Keratinocyte (primary cell): ENCODE measurements around the gene NOX5. TPM values are rescaled to one million over a fixed set of nuclear protein-coding genes. Genes with fewer than 3 reads are reported as not detected.

Experiments used
- DNase-seq: peaks from one replicate; pipeline ENCODE4 v3.0.0-alpha.2; 2011; ENCODE audit warnings: low read depth, missing footprints, low spot score
- FAIRE-seq: peaks from 2 replicates; lab custom pipeline; 2011; peaks lifted over from hg19 to GRCh38; lab: Jason Lieb, UNC
- H2AFZ ChIP-seq: 2 replicates; pipeline ENCODE4 v1.6.0; 2012; ENCODE audit warnings: low read length, control low read depth, inconsistent platforms; ENCODE audit not compliant: control insufficient read depth
- H3K27ac ChIP-seq: 2 replicates; pipeline ENCODE4 v1.5.1; 2011; ENCODE audit warnings: low read length; ENCODE audit not compliant: control insufficient read depth, insufficient read depth
- H3K27me3 ChIP-seq: 3 replicates; pipeline ENCODE4 v1.6.0; 2011; ENCODE audit warnings: low read length; ENCODE audit not compliant: control insufficient read depth, insufficient read depth; ENCODE audit errors: extremely low read depth
- H3K36me3 ChIP-seq, 2 experiments: 2 replicates in 1 of 2; 3 replicates in 1 of 2; pipeline ENCODE4 v1.5.1; 2011; ENCODE audit warnings: low read length in 2 of 2, mild to moderate bottlenecking in 1 of 2; ENCODE audit not compliant: control insufficient read depth in 2 of 2, insufficient read depth in 2 of 2; ENCODE audit errors: extremely low read depth in 1 of 2
- H3K4me1 ChIP-seq: 3 replicates; pipeline ENCODE4 v1.5.1; 2011; ENCODE audit warnings: low read length; ENCODE audit not compliant: control insufficient read depth, insufficient read depth; ENCODE audit errors: extremely low read depth
- H3K4me2 ChIP-seq: 3 replicates; pipeline ENCODE4 v1.6.0; 2011; ENCODE audit warnings: low read depth, low read length; ENCODE audit not compliant: control insufficient read depth, insufficient read depth; ENCODE audit errors: extremely low read depth
- H3K4me3 ChIP-seq, 3 experiments: fragments of 200-600 bp in 1 of 3; sonication (generic) in 1 of 3; 2 replicates in 2 of 3; 3 replicates in 1 of 3; pipeline ENCODE4 v1.5.1; 2011 to 2016; ENCODE audit warnings: low read length in 3 of 3, mild to moderate bottlenecking in 3 of 3, control low read depth in 2 of 3, inconsistent platforms in 1 of 3, low read depth in 1 of 3, mixed read lengths in 1 of 3, mixed run types in 1 of 3, moderate library complexity in 1 of 3; ENCODE audit not compliant: control insufficient read depth in 2 of 3, insufficient read depth in 2 of 3; ENCODE audit errors: extremely low read depth in 1 of 3
- H3K79me2 ChIP-seq: 2 replicates; pipeline ENCODE4 v1.6.0; 2012; ENCODE audit warnings: low read length; ENCODE audit not compliant: control insufficient read depth, insufficient read depth
- H3K9ac ChIP-seq: 3 replicates; pipeline ENCODE4 v1.6.0; 2011; ENCODE audit warnings: low read length; ENCODE audit not compliant: control insufficient read depth, insufficient read depth; ENCODE audit errors: extremely low read depth
- H3K9me1 ChIP-seq: 3 replicates; pipeline ENCODE4 v1.6.0; 2011; ENCODE audit warnings: low read length; ENCODE audit not compliant: control insufficient read depth, insufficient read depth; ENCODE audit errors: extremely low read depth
- H3K9me3 ChIP-seq: 2 replicates; pipeline ENCODE4 v1.5.1; 2012; ENCODE audit warnings: low read depth, low read length; ENCODE audit not compliant: control insufficient read depth
- H4K20me1 ChIP-seq: 3 replicates; pipeline ENCODE4 v1.6.0; 2011; ENCODE audit warnings: low read length; ENCODE audit not compliant: control insufficient read depth, insufficient read depth; ENCODE audit errors: extremely low read depth
- EZH2 ChIP-seq: IDR thresholded peaks from one replicate; pipeline ENCODE4 v1.6.1; 2012; ENCODE audit warnings: inconsistent platforms, mild to moderate bottlenecking, low read length, moderate library complexity
- dilution Hi-C: fragments of 300-500 bp; cut with MboI; formaldehyde crosslinking; loops from one replicate; pipeline ENCODE4 v1.7.0; 2020; ENCODE audit warnings: low sequenced_read_pairs; ENCODE audit not compliant: extremely low pct_ligation_motif_present
- polyA plus RNA-seq, 5 experiments: library from polyadenylated mRNA; depleted of rRNA in 3 of 5; stranded (reverse) in 3 of 5; stranded (forward) in 1 of 5; unstranded in 1 of 5; fragments of >200 nt; gene quantifications; 1 replicate in 1 of 5; 2 replicates in 3 of 5; 3 replicates in 1 of 5; pipeline versions ENCODE4 v1.2.1 to v1.2.3, GENCODE V29; 2011 to 2012; ENCODE audit warnings: missing spikeins in 2 of 5, low read depth in 1 of 5, low replicate concordance in 1 of 5
- TF ChIP-seq, protein P1 (sequence below), 3 experiments: IDR thresholded peaks in 1 of 3; conservative IDR thresholded peaks in 1 of 3; optimal IDR thresholded peaks in 1 of 3; 2 replicates in 2 of 3; 3 replicates in 1 of 3; pipeline versions ENCODE3 to v1.5.1; 2011; ENCODE audit warnings: low read length in 3 of 3, mild to moderate bottlenecking in 3 of 3, moderate library complexity in 2 of 3, control low read depth in 1 of 3, inconsistent platforms in 1 of 3; ENCODE audit not compliant: insufficient read depth in 2 of 3; ENCODE audit errors: extremely low read depth in 1 of 3

The NOX5 gene
- polyA plus RNA-seq, 1 donor (not counting 4 experiments of a cell fraction or from before 2014, with no cell fraction given) = 0.16 TPM

GRCh38 chr15:69058830-69059556 is 44.5 kb downstream of the NOX5 start:
- H3K27me3 ChIP-seq = peaks cover 15% of the 10 kb centered on the region
- dilution Hi-C loops = no loop called here
- H3K79me2 ChIP-seq = no peaks in the 10 kb centered on the region
- H3K9me1 ChIP-seq = peaks cover 3% of the 10 kb centered on the region
- peaks cover 13% of the 10 kb centered on the region for H3K4me1 ChIP-seq
- no peaks in the 10 kb centered on the region for H3K9me3 ChIP-seq
- no peak overlapping the region for H3K27ac ChIP-seq
- TF ChIP-seq EZH2 = no peak
- TF ChIP-seq, protein P1, sequence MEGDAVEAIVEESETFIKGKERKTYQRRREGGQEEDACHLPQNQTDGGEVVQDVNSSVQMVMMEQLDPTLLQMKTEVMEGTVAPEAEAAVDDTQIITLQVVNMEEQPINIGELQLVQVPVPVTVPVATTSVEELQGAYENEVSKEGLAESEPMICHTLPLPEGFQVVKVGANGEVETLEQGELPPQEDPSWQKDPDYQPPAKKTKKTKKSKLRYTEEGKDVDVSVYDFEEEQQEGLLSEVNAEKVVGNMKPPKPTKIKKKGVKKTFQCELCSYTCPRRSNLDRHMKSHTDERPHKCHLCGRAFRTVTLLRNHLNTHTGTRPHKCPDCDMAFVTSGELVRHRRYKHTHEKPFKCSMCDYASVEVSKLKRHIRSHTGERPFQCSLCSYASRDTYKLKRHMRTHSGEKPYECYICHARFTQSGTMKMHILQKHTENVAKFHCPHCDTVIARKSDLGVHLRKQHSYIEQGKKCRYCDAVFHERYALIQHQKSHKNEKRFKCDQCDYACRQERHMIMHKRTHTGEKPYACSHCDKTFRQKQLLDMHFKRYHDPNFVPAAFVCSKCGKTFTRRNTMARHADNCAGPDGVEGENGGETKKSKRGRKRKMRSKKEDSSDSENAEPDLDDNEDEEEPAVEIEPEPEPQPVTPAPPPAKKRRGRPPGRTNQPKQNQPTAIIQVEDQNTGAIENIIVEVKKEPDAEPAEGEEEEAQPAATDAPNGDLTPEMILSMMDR (optimal IDR thresholded peaks at IDR 0.05 in 1 of 3, IDR thresholded peaks at IDR 0.05 in 1 of 3, conservative IDR thresholded peaks at IDR 0.05 in 1 of 3; ENCODE audit: extremely low read depth in 1 of 3, insufficient read depth in 2 of 3, low read length in 3 of 3) = peak; percentile 81 to 88 (median 87)
- DNase-seq = peak; percentile 32
- H3K4me2 ChIP-seq = no peak overlapping the region
- H2AFZ ChIP-seq = no peak overlapping the region
- H3K36me3 ChIP-seq = no peaks in the 10 kb centered on the region
- H3K4me3 ChIP-seq = no peak overlapping the region
- no peak overlapping the region for H3K9ac ChIP-seq
- peak; percentile 63 for FAIRE-seq
- no peaks in the 10 kb centered on the region for H4K20me1 ChIP-seq

- Histone ChIP-seq H3K79me2 (no peaks in the 10 kb centered on the region), H3K9me1 (peaks cover 3% of the 10 kb centered on the region), H3K9me3 (no peaks in the 10 kb centered on the region), H2AFZ (no peak overlapping the region), H3K27me3 (peaks cover 15% of the 10 kb centered on the region), H4K20me1 (no peaks in the 10 kb centered on the region), H3K4me1 (peaks cover 13% of the 10 kb centered on the region), H3K9ac (no peak overlapping the region), H3K27ac (no peak overlapping the region), H3K4me2 (no peak overlapping the region), H3K36me3 (no peaks in the 10 kb centered on the region), H3K4me3 (no peak overlapping the region)
- FAIRE-seq (no peak), DNase-seq (no peak)
- TF ChIP-seq, protein P1 (optimal IDR thresholded peaks at IDR 0.05 in 1 of 3, IDR thresholded peaks at IDR 0.05 in 1 of 3, conservative IDR thresholded peaks at IDR 0.05 in 1 of 3; ENCODE audit: extremely low read depth in 1 of 3, insufficient read depth in 2 of 3, low read length in 3 of 3) = no peak
- no peak for TF ChIP-seq EZH2
- dilution Hi-C loops = no loop called here
These were observed 45.1 kb downstream of the NOX5 start for GRCh38 chr15:69059557-69059943.
